B cell (primary cell): ENCODE data around the gene ATXN1.

Source experiments
- EZH2 ChIP-seq: IDR thresholded peaks from 2 replicates; pipeline ENCODE4 v1.6.1; 2012; ENCODE audit warnings: borderline replicate concordance, low read depth, mild to moderate bottlenecking, moderate library complexity, low read length; ENCODE audit not compliant: insufficient read depth, poor library complexity, severe bottlenecking
- TF ChIP-seq, protein P1 (sequence below): fragments of 200-600 bp; IDR thresholded peaks from one replicate; pipeline ENCODE4 v1.8.0; 2022; ENCODE audit warnings: antibody characterized with exemption, mild to moderate bottlenecking

DNA sequence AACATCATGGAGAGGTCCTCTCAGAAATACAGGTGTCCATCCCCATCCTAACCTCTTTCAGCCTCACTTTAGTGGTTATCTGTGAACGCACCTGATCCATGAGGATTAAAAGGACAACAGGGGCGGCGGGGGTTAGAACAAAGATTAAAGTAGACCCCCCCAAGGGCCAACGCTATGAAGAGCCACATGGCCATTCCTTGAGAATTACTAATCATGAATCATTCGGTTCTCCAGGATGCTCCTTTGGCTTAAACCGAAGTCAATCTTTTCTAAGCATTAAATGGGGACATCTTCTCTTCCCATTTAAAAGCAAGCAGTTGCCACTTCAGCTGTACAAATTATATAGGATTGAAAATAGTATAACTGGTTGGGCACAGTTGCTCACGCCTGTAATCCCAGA is 310.4 kb downstream of the ATXN1 start:
- TF ChIP-seq, protein P1, sequence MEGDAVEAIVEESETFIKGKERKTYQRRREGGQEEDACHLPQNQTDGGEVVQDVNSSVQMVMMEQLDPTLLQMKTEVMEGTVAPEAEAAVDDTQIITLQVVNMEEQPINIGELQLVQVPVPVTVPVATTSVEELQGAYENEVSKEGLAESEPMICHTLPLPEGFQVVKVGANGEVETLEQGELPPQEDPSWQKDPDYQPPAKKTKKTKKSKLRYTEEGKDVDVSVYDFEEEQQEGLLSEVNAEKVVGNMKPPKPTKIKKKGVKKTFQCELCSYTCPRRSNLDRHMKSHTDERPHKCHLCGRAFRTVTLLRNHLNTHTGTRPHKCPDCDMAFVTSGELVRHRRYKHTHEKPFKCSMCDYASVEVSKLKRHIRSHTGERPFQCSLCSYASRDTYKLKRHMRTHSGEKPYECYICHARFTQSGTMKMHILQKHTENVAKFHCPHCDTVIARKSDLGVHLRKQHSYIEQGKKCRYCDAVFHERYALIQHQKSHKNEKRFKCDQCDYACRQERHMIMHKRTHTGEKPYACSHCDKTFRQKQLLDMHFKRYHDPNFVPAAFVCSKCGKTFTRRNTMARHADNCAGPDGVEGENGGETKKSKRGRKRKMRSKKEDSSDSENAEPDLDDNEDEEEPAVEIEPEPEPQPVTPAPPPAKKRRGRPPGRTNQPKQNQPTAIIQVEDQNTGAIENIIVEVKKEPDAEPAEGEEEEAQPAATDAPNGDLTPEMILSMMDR, result no peak
- no peak for TF ChIP-seq EZH2
